ENCODE results near the gene TMEM95.

Gene TMEM95

GRCh38 chr17:7404737-7405349 is 49.9 kb downstream of the TMEM95 start:
- DNase-seq (ENCODE audit: low spot score) = peak; percentile 81

DNA sequence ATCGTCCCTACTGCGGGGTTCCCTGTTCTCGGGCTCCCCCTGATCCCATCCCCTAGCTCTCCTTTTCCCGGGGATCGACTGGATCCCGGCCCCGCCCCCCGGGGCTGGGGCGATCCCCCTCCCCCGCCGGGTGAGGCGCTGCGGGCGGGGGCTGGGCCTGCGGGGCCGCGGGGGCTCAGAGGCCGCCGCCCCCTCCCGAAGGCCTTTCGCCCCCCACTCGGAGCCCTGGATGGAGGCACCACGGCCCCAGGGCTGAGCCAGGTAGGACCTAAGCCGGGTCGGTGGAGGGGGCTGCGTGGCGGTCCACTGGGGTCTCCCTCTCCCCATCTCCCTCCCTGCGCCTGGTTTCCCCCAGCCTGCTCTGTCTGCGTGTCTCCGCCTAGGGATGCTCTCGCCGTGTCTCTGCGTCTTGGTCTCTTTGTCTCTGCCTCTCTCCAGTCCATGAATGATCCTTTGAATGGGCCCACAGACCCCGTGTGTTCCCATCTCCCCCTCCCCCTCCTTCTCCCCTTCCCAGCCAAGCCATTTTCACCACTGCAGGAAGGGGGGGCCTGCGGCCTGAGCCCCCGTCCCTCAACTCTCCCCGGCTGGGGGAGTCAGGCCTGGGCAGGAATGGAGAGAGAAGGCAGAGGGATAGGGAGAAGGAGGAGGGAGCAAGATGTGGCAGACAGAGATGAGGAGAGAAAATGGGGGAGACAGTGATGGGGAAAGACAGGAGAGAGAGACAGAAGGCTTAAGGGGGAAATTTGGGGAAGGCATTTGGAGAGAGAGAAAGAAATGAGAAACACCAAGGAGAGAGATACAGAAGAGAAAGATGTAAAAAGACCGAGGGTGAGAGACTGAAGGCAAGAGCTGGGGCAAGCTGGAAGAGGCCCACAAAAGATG is 50.6 kb downstream of the TMEM95 start:
- peak; percentile 43 for DNase-seq (ENCODE audit: low spot score)

DNA sequence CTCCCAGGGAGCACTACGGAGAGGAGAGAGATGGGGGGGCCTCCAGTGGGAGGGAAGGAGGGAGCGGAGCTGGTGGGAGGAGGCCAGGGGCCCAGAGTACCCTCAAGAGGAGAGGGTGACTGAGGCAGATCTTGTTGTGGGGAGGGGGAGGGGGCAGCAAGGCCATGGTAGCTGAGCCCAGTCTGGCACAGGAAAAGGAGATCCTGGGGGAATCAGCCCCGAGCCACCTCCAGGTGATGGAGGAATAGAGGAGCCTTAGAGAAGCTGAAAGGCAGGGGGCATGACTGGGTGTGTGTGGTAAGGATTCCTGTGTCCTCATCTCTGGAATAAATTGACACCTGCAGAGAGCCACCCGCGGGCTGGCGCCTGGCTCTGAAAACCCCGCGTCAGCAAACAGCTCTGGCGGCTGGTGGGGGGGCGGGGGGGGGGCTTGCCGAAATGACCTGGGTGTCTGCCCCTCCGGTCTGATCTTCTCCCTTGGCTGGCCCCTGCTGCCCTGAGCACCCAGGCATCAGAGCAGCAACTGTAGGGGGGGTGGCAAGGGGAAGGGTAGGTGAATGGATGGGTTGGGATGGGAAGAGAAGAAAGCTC is 51.4 kb downstream of the TMEM95 start:
- DNase-seq (ENCODE audit: low spot score) = no peak
